Umbilical cord (tissue), 2 donors: ENCODE data around the gene SNCB. TPM values are rescaled to one million over a fixed set of nuclear protein-coding genes. Genes with fewer than 3 reads are reported as not detected.
A peak's percentile ranks its signal among the peaks of the same experiment; 100 is the strongest.
"Not testable (repeated sequence)": the region's sequence is repeated elsewhere in the genome, so short reads cannot be mapped to it uniquely, and the experiment has no call there.

Experiments used
- DNase-seq: peaks from one replicate; pipeline ENCODE4 v3.0.0-alpha.2; 2015; ENCODE audit warnings: low spot score
- total RNA-seq: library from RNA; depleted of rRNA; stranded (reverse); fragments of >200 nt; gene quantifications from one replicate; pipeline ENCODE4 v1.2.3, GENCODE V29; 2014; ENCODE audit warnings: low replicate concordance; ENCODE audit not compliant: insufficient read depth

The SNCB gene
- total RNA-seq, 1 donor from 2014 or later, result not detected

DNA sequence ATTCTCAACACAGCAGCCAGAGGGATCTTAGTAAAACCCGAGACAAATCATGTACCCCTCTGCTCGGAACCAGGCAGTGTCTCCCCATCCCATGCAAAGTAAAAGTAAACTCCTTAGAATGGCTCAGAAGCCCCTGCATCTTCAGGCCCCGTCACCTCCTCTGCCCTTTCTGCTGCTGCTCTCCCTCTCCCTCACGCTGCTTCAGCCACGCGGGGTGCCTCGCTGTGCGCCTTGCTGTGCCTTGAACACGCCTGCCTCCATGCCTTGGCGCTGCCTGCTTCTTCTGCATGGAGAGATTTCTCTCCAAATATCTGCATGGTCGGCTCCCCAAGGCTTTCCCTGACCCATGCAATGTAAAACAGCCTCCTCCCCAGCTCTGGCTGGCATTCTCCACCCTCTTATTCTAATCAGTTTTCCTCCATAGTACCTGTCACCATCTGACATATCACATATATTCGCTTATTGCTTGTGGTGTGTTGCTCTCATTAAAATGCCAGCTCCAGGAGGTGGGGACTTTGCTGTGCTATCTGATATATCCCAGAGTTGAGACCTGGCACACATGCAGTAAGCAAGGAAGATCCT is 28.3 kb downstream of the SNCB start:
- no peak for DNase-seq

DNA sequence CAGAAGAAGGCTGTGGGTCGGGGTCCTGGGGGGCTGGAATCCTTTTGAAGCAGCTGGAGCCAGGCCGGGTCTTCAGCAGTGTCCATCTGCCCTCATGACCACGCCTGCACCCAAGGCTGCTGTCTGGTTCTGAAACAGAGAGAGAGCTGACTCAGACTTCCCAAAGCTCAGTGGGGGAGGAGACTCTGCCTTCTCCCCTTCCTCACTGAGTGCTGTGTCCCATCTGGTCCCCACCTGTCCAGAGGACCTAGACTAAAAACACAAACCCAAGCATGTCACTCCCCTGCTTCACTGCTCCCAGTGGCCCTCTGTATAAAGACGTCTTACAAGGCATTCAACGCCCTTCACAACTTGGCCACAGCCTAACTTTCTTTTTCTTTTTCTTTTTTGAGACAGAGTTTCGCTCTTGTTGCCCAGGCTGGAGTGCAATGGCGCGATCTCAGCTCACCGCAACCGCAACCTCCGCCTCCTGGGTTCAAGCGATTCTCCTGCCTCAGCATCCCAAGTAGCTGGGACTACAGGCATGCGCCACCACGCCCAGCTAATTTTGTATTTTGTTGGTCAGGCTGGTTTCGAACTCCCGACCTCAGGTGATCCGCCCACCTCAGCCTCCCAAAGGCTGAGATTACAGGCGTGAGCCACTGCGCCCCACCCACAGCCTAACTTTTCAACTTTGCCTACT is 30.4 kb downstream of the SNCB start:
- DNase-seq, result not testable (repeated sequence)

DNA sequence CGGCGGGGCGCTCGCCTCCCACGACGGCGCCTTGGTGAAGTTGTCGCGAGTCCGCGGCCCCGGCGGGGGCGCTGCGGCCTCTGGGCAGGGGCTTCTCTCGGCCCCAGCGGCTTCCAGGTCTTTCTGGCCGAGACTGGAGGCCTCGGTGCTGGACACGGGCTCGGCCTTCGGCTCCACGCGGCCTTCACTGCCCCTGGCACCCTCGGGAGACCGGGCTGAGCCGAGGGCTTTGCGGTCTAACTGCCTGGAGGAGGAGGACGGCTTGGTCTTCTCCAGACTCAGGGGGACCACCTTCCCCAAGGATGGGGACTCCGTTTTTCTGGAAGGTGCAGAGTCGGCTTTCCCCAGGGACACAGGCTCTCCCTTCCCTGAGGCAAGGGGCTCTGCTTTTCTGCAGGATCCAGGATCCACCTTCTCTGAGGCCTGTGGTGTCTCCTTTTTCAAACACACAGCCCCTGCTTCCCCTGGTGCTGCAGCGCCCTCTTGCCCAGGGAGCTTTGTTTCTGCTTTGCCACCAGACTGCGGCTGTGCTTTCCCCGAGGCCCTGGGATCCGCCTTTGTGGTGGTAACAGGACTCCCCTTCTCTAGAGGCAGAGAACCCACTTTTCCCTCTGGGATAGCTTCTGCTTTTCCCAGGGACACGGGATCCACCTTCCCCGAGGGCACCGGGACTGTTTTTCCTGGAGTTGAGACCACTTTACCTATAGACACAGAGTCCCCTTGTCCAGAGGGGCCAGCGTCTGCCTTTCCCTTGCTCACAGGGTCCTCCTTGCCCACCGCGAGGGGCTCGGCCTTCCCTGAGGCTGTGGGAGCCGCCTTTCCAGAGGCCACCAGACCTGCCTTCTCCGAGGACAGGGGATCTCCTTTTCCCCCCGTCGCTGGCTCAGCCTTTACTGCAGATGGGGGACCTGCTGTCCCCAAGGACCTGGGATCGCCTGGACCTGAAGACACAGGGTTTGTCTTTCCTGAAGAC is 32.6 kb downstream of the SNCB start:
- DNase-seq, result no peak

DNA sequence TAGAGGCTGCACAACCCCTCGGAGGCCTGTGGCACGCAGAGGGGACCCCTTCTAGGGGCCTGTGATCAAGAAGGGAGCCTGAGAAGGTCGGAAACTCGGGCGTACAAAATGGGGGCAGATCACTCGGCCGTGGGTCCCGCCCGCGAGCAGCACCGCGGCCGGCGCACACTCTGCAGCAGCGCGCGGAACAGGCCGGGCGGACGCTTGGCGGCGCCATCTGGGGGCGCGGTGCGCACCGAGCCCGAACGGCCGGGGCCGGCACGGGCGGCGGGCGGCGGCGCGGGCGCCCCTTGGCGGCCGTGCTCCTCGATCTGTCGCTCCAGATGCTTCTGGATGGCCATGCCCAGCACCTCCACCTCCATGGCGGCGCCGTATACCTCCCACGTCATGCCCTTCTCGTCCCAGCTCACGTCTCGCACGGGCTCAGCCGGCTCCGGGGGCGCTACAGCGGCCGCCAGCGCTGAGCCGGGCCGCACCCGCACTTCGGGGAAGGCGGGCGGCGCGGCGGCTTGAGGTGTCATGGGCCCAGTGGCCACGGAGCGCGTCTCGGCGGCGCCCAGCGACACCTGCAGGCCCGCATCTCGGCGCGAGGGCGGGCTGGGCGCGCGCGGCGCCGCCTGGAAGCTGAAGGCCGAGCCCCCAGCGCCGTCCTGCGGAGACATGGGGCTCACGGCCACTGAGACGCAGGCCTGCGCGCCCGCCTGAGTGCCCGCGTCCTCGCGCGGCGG is 33.5 kb downstream of the SNCB start:
- DNase-seq, result no peak

DNA sequence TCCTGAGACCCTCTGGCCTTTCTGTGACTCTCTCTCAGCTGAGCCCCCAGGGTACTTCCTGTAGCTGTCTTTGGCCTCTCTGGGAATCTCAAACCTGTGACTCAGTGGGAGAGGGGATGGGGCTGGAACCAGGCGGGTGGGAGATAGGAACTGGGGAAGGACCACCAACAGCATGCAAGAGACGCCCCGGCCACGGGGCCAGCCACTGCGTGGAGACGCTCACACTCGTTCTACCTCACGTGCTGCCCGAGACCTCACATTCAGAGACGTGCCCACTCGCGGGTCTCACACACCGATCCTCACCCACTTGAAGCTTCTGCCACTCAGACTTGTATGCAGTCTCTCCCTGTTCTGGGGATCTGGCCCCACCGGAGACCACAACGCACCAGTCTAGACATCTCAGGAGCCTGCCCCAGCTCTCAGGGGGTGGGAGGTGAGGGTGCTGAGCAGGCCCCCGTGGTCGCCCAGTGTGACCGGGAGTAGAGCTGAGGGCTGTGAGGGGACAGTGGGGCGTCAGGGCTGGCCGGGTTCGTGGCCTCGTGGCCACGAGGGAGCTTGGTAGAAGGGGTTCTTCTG is 34.2 kb downstream of the SNCB start:
- no peak for DNase-seq

DNA sequence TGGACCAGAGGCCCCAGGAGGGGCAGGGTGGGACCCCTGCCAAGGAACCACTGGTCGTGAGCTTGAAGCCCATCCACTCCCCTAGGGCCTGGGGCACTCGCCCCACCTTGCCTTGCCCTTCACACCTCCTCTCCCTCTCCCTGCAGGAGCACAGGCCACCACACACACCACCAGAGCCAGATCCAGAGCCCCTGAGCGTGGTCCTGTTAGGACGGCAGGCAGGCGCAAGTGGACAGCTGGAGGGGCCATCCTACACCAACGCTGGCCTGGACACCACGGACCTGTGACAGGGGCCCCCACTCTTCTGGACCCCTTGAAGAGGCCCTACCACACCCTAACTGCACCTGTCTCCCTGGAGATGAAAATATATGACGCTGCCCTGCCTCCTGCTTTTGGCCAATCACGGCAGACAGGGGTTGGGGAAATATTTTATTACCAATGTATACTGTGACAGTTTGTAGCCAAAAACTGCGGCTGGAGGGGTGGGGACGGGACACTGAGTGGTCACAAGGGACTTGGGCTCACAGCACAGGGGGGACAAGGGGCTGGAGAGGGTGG is 34.9 kb downstream of the SNCB start:
- no peak for DNase-seq

DNA sequence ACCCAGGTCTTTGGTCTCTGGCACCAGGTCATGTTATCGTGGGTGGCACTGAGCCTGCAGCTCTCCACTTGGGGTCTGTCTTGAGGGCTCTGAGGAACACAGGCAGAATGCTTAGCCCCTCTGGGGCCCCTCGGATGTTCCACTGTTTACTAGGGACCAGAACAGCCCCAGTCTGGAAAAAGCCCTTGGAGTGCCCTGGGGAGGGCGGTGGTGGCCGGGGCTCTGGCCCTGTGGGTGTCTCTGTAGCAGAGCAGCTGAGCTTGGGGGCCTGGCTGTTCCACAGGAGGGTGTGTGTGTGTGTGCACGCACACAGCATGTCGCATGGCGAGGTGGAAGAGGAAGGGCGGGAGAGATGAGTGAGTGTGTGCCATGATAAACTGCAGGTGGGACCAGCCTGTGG is 35.8 kb downstream of the SNCB start:
- DNase-seq, result no peak

DNA sequence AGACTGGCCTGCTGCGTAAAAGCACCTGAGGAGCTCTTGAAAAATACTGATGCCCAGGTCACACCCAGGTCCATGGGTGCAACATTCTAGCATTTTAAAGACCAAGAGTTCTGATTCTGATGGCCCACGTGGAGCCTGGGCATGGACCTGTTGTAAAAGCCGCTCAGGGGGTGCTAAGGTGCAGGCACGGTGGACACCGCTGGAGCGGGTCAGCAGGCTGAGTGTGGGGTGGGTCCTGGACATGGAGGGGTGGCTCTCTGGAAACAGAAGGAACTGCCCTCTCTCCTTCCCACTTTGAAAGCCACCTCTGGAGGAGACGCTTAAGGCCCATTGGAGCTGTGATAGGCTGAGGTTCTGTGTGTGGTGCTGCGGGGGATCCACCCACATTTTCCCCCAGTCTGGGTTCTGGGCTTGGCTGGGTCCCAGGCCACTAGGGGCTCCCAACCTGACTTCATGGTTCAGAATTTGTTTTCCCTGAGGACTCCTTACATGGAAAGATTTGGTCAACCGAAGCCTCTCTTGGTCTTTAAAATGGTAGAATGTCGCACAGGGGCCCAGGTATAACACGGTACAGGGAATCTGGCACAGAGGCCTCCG is 37.0 kb downstream of the SNCB start:
- no peak for DNase-seq

DNA sequence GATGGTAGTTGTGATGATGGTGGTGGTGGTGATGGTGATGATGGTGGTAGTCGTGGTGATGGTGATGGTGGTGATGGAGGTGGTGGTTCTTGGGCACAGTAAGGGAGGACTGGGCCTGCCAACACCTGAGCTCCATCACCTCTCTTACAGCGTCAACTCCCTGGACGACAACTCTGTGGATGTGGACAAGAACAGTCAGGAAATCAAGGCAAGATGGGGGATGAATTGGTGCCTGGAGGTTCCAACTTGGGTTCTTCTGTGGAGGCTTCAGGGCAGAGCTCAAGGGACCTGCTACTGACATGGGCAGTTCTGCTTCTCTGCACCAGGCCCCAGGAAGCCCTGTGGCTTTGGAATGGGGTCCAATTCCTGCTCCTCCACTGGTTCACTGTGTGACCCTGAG is 37.8 kb downstream of the SNCB start:
- no peak for DNase-seq

DNA sequence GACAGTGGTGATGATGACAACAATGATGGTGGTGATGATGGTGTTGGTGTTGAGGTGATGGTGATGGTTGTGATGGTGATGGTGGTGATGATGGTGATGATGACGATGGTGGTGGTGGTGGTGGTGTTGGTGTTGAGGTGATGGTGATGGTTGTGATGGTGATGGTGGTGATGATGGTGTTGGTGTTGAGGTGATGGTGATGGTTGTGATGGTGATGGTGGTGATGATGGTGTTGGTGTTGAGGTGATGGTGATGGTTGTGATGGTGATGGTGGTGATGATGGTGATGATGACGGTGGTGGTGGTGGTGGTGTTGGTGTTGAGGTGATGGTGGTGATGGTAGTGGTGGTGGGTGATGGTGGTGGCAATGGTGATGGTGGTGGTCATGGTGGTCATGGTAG is 38.7 kb downstream of the SNCB start:
- not testable (repeated sequence) for DNase-seq

DNA sequence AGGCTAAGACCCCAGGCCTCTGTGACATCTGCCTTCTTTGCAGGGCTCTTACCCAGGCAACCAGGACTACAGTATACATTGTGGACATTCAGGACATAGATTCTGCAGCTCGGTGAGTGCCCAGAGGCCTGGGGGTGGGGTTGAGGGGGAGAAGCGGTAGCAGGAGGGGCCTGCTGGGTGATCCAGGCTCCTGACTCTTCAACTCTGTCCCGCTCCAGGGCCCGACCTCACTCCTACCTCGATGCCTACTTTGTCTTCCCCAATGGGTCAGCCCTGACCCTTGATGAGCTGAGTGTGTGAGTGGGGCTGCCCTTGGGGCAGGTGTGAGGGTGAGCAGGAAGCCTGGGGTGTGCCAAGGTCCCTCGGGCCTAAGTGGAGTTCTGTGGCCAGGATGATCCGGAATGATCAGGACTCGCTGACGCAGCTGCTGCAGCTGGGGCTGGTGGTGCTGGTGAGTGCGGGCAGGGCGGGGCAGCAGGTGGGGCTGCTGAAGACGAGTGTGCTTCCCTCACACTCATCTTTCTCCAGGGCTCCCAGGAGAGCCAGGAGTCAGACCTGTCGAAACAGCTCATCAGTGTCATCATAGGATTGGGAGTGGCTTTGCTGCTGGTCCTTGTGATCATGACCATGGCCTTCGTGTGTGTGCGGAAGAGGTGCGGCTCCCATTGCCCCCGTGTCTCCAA is 40.2 kb downstream of the SNCB start:
- no peak for DNase-seq

DNA sequence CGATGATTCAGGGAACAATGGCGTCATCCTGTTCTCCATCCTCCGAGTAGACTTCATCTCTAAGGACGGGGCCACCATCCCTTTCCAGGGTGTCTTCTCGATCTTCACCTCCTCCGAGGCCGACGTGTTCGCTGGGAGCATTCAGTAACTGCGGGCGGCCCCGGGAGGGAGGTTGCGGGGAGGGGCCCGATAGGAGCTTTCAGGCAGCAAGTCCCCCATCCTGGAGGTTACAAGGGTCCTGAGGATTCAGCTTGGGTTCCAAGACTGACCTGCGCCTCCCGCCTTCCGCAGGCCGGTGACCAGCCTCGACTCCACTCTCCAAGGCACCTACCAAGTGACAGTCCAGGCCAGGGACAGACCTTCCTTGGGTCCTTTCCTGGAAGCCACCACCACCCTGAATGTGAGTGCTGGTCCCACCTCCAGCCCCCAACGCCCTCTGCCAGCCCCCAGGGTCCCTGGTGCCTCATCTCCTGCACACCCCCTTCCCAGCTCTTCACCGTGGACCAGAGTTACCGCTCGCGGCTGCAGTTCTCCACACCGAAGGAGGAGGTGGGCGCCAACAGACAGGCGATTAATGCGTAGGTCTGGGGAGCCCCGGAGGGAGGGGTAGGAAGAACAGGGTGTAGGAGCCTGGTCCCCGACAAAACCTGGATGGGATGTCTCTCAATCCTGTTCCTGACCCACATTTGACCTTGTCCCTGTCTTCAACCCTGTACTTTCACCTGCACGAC is 41.1 kb downstream of the SNCB start:
- DNase-seq, result no peak

DNA sequence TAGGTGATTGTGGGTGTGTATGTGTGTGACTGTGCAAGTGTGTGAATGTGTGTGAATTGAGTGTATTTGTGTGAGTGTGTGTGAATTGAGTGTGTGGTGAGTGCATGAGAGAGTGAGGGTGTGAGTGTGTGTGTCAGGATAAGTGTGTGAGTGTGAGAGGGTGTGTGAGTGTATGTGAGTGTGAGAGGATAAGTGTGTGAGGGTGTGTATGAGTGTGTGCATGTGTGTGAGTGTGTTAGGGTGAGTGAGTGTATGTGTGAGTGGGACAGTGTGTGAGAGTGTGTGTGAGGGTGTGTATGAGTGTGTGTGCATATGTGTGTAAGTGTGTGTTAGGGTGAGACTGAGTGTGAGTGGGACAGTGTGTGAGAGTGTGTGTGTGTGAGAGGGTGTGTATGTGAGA is 42.0 kb downstream of the SNCB start:
- DNase-seq, result no peak

DNA sequence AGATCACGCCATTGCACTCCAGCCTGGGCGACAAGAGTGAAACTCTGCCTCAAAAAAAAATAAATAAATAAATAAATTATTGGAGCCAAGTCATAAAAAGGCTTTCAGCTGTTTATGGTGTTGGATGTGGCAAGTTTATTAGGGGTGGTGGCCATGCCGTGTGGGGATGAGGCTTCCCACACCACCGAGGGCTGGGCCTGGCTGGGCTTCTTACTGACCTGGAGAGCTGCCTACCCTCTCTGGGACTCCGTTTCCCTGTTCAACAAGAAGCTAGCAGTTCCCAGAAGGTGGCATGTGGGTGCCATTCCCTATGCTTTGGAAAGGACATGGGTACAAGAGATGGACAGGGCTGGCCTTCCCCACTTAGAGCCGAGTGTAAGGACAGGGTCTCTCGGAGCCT is 42.9 kb downstream of the SNCB start:
- no peak for DNase-seq

DNA sequence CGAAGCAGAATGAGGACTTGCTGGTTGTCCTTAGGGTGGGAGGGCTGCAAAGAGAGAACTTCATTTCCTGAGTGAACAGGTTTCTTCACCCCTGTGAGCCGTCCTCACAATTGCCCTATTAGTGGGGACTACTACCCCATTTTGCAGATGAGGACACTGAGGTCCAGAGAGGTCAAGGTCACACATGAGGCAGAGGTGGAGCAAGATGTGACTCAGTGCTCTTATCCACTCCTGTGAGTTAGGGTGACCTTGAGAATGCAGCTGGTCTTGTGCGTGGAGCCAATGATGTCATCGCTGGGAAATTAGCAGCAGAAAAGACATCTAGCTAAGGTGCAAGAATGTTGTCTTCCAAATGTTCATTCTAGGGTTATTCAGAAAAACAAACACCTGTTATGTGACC is 47.3 kb downstream of the SNCB start:
- DNase-seq, result no peak

DNA sequence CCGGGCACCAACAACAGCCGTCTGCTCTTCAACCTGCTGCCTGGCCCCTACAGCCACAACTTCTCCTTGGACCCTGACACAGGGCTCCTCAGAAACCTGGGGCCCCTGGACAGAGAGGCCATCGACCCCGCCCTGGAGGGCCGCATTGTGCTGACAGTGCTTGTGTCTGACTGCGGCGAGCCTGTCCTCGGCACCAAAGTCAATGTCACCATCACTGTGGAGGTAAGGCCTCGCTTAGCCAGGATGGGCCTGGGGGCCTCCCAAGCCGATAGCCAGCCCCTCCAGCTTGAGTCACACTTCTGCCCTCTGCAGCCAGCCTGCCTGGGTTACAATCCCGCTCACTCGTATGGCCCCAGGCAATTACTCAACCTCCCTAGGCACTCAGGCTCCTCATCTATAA is 49.0 kb downstream of the SNCB start:
- no peak for DNase-seq

DNA sequence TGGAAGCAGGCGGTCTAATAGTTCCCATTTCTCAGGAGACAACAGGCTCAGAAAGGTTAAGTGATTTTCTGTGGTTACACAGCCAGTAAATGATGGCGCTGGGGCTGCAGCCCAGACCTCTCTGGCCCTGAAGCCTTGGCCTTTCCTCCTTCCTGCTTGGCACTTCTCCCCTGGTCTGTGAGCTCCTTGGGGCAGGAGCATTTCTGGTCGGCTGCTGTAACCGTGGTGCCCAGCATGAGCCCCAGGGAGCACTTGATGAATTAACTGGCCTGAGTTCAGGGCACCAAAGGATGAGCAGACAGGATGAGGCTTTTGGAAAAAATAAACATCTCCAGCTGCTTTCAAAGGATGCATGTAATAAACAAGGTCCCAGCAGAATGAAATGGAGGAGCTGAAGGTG is 51.0 kb downstream of the SNCB start:
- DNase-seq, result no peak

DNA sequence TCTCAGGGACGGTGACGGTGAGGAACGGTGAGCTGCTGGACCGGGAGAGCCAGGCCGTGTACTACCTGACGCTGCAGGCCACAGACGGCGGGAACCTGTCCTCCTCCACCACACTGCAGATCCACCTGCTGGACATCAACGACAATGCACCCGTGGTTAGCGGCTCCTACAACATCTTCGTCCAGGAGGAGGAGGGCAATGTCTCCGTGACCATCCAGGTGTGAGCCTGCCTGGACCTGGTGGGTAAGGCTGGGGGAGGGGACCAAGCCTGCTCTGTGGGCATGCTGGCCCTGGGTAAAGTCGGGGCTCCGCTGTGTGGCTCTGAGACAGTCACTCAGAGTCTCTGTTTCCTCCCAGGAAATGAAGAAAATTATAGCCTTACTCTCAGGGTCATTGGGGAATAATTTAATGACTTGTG is 51.9 kb downstream of the SNCB start:
- DNase-seq, result peak; percentile 23
